Fibroblast of the conjunctiva (primary cell): ENCODE data around the gene EMC10.

Experiments used
- DNase-seq: peaks from one replicate; pipeline ENCODE4 v3.0.0-alpha.2; 2010; ENCODE audit warnings: low read depth

Gene EMC10

DNA sequence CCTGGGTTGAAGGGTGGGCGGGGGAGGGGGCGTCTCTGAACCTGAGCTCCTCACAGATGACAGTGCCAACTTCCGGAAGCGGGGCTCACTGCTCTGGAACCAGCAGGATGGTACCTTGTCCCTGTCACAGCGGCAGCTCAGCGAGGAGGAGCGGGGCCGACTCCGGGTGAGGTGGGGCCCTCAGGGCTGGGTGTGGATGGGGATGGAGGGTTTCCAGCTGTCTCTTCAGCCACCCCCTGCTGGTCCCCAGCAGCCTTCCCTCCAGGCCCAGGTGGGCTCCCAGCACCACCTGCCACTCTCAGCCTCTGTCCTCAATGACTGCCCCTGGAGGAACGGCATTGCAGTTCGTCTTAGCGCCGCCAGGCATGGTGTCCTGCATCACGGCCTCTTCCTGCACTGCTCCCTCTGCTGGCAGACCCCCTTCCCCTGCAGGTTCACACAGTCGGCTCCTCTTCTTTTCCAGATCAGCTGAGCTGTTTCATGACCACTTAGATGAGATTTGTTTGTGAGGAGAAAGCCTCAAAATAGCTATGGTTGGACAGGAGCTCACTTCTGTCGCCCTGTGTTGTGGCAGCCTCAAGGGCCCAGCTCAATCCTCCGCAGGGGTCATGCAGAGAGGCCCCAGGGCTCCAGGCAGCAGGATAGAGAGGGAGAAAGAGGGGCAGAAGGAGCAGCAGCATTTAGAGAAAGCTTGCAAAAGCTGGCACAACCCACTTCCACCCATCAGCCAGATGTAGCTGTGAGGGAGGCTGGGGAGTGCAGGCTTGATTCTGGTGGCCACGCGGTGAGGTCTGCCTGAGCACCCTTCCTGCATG, 2.8 kb downstream of the EMC10 start:
- DNase-seq = no peak

GRCh38 chr19:50479761-50480251, 3.5 kb downstream of the EMC10 start:
- no peak for DNase-seq

DNA sequence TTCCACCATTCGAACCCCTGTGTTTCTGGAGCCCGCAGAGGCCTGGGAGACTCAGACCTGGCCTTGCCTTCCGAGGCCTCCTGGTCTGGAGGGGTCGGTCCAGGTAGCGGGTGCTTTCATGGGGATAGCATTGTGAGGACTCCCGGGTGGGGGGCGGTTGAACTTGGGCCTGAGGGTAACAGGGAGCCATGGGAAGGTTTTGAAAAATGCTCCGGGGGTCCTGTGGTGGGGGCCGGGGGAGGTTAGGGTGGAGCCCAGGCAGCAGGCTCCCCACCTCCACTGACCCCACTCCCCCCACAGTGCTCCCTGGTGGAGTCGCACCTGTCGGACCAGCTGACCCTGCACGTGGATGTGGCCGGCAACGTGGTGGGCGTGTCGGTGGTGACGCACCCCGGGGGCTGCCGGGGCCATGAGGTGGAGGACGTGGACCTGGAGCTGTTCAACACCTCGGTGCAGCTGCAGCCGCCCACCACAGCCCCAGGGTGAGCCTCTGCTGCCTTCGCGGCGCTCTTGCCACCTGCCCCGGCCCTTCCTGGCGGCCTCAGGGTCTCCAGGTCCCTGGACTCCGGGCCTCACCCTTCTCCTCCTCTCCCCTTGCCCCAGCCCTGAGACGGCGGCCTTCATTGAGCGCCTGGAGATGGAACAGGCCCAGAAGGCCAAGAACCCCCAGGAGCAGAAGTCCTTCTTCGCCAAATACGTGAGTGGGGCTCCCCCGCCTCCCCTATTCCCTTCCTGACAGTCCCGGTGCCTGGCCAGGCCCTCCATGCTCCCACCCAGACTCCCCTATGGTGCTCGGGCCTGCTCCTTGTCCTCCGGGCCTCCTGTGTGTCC, 4.2 kb downstream of the EMC10 start:
- DNase-seq = no peak

DNA sequence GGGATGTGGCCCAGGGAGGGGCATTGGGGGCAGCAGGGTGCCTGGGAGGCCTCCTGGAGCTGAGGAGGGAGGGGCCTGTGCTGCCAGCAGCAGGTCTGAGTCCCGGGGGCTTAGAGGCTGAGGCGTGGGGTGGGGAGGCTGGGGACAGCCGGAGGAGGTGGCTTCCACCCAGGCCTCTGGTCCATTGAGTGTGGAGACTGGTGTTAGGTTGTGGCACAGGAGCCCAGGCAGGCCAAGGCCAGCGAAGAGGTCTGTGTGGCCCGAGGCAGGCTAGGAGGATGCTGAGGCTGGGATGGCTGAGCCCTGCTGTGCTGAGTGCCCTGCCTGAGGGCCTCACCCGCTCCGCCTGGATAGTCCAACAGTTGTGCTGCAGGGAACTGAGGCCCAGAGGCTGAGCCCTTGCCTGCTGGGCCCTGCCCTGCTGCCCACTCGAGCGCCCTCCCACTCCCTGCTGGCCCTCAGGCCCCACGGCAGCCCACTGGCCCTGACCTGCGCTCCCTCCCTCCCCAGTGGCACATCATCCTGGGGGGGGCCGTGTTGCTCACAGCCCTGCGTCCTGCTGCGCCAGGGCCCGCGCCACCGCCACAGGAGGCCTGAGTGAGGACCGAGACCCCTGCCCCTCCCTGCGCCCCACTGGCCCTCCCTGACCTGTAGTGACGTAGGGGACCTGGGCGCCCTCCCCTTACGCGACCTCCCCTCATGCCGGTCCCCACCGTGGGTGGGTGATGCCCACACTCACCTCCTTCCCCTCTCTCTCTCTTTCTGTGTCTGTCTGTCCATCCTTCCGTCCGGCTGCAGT, 5.2 kb downstream of the EMC10 start:
- no peak for DNase-seq

- DNase-seq = no peak
These were observed 6.1 kb downstream of the EMC10 start for GRCh38 chr19:50482271-50482855.

DNA sequence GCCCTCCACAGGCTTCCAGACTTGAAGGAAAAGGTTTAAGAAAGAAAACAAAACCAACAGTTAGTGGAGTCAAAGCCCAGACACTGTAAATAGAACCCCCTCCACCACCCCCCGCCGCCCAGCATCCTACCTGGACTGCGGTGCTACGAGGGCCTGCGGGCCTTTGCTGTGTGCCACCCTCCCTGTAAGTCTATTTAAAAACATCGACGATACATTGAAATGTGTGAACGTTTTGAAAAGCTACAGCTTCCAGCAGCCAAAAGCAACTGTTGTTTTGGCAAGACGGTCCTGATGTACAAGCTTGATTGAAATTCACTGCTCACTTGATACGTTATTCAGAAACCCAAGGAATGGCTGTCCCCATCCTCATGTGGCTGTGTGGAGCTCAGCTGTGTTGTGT, 6.6 kb downstream of the EMC10 start:
- no peak for DNase-seq

DNA sequence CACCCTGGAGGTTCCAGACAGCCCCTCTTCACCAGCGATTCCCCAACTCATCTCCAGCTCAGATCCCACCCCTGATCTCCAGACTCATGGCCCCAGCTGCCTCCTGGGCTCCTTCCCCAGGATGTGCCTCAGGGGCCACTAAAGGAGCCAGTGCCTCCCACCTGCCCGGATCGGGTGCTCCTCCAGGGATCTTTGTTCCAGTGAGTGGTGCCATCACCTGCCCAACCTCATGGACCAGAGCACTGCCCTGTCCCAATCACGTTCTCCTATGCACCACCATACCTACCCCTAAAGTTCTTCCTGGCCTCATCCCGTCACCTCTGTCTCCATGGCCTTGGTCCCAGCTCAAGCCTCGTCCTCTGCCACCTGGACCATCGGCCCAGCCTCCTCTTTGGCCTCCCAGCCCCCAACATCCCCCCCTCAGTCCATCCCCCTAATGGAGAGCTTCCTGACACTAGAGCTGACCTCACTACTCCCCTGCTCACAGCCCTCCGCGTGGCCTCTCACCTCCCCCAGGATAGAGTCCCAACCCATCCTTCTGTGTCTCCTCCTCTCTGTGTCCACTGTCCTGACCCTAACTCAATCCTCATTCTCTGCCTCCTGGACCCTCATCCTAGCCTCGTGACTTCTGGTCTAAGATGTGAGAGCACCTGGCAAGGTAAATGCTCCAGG, 9.1 kb downstream of the EMC10 start:
- no peak for DNase-seq

- peak; percentile 12 for DNase-seq
These were observed 10.7 kb downstream of the EMC10 start for GRCh38 chr19:50486823-50487515.

DNA sequence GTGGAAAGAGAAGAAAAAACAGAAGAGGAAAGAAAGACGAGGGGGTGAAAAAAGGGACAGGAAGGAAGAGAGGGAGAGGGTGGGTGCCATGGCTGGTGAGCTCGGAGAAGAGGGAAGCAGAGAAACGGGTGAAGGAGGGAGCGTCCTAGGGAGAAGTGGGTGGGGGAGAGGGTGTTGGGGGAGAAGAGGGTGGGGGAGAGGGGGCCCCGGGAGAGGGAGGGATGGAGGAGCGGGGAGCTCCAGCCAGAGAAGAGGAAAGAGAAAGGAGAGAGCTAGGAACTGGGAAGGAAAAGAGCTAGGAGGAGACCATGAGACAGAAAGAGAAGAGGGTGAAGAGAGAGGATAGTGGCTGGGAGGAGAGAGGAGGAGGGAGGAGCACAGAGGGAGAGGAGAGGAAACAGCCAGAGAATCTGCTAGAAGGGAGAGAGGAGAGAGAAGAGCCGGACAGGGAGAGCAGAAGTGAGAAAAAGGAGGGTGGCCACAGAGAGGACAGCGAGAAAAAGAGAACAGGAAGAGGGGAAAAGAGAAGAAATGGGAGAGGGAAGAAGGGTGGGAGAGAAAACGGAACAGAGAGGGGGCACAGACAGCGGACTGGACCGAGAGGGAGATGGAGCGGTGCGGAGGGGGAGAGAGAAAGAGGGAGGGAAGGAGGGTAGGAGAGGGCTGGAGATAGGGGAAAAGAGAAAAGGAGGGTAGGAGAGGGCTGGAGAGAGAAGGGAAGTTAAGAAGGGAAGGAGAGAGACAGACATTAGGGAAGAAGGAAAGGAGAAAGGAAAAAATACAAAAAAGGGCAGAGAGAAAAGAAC, 12.3 kb downstream of the EMC10 start:
- no peak for DNase-seq

GRCh38 chr19:50489461-50490011, 13.2 kb downstream of the EMC10 start:
- DNase-seq = no peak

- no peak for DNase-seq
These were observed 14.1 kb downstream of the EMC10 start for GRCh38 chr19:50490411-50490811.

DNA sequence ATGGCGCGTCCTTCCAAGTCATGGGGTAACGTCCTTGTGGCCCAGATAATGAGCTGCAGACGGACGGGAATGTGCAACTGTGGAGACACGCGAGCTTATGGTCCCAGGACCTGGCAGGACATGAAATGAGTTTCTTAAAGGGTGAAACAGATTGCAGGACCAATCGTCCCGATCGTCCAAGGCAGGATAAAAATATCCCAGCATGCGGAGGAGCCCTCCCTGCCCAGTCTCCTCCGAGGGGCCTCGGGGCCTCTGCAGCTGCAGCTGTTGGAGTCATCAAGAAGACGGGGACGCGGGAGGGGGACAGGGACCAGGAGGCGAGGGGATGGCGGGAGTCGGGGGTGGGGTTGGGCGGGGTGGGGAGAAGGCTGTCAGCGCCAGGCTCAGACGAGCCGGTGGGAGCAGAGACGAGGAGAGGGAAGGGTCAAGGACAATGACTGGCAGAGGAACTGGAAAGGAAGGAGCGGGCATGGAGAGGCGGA, 14.7 kb downstream of the EMC10 start:
- no peak for DNase-seq

GRCh38 chr19:50492303-50493052, 16.2 kb downstream of the EMC10 start:
- no peak for DNase-seq

DNA sequence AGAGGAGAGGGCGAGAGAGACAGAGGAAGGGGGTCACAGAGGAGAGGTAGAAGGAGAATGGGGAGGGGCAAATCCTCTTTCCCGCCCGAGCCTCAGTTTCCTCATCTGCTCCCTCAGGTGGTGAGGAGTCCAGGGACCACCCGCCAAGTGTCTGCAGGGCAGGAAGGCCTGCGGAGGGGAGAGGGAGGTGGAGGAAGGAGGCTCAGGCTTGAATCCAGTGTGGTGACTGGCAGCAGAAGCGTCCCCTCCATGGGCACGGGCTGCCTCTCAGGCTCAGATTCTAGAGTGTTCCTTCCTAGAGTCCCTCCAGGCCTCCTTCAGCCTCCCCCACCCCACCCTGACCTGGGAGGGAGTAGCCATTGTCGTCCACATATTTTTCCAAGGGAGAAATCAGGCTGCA, 16.9 kb downstream of the EMC10 start:
- no peak for DNase-seq

GRCh38 chr19:50494186-50495019, 18.1 kb downstream of the EMC10 start:
- no peak for DNase-seq

DNA sequence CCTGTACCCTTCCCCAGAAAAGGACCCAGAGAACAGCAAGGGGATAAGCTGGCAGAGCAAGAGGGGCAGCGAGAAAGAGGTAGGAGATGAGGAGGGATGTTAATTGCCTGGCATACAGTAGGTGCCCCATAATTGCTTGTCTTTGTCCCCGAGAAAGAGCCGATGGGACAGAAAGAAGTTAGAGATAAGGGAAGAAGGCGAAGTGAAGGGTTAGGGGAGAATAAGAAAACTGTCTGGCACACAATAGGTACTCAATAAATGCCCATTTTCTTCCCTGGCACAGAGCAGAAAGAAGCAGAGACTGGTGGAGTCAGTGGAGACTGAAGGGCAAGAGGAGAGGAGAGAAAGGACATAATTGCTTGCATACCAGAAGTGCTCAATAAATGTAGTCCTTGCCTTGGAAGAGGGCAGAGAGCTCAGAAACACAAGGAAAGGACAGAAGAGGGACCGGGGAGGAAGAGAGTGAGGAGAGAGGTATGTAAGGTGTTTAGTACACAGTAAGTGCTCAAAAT, 18.8 kb downstream of the EMC10 start:
- no peak for DNase-seq

GRCh38 chr19:50496189-50497021, 20.1 kb downstream of the EMC10 start:
- no peak for DNase-seq
